ENCODE measurements around the gene PIK3C2G.
A peak's percentile ranks its signal among the peaks of the same experiment; 100 is the strongest.
"Not testable (repeated sequence)": the region's sequence is repeated elsewhere in the genome, so short reads cannot be mapped to it uniquely, and the experiment has no call there.

PIK3C2G gene, protein sequence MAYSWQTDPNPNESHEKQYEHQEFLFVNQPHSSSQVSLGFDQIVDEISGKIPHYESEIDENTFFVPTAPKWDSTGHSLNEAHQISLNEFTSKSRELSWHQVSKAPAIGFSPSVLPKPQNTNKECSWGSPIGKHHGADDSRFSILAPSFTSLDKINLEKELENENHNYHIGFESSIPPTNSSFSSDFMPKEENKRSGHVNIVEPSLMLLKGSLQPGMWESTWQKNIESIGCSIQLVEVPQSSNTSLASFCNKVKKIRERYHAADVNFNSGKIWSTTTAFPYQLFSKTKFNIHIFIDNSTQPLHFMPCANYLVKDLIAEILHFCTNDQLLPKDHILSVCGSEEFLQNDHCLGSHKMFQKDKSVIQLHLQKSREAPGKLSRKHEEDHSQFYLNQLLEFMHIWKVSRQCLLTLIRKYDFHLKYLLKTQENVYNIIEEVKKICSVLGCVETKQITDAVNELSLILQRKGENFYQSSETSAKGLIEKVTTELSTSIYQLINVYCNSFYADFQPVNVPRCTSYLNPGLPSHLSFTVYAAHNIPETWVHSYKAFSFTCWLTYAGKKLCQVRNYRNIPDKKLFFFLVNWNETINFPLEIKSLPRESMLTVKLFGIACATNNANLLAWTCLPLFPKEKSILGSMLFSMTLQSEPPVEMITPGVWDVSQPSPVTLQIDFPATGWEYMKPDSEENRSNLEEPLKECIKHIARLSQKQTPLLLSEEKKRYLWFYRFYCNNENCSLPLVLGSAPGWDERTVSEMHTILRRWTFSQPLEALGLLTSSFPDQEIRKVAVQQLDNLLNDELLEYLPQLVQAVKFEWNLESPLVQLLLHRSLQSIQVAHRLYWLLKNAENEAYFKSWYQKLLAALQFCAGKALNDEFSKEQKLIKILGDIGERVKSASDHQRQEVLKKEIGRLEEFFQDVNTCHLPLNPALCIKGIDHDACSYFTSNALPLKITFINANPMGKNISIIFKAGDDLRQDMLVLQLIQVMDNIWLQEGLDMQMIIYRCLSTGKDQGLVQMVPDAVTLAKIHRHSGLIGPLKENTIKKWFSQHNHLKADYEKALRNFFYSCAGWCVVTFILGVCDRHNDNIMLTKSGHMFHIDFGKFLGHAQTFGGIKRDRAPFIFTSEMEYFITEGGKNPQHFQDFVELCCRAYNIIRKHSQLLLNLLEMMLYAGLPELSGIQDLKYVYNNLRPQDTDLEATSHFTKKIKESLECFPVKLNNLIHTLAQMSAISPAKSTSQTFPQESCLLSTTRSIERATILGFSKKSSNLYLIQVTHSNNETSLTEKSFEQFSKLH (N-terminal part only)
- long read RNA-seq, donor 1, full-length matches to known transcripts = 1 of 1 reads
- long read RNA-seq, donor 1, partial matches to known transcripts = 0 of 1 reads
- long read RNA-seq, donor 1, other reads (novel, unspliced or antisense) = 0 of 1 reads
- long read RNA-seq, donor 2 = 0 reads
- long read RNA-seq, donor 3 = 0 reads
- long read RNA-seq, donor 4 = 0 reads
- long read RNA-seq, donor 5 = 0 reads
- long read RNA-seq, donor 6 = 0 reads
- long read RNA-seq, donor 7 = 0 reads
- long read RNA-seq, donor 8 = 0 reads

DNA sequence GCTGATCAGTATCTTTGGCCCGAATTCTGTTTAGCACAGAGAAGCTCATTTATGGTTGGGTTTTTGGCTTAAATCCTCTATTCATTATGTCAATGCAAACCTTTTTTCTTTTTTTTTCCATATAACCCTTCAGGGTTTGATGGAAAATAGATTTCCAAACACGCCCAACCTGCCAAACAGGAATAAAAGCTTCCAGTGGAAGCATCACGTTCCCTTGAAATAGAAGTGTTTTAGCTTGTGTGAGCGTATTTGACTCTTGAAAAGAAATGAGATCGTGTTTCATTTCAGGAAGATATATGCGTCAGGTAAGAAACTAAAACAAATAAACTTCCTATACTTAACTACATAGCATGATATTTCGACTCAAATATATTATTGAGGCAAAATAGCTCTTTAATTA, at the start of gene PIK3C2G:
Gene PIK3C2G, plus strand, starts transcription at position 246 of the 400 bp plus-strand sequence. CDS start 20,564 bp downstream, outside the sequence.
- no peak for DNase-seq

DNA sequence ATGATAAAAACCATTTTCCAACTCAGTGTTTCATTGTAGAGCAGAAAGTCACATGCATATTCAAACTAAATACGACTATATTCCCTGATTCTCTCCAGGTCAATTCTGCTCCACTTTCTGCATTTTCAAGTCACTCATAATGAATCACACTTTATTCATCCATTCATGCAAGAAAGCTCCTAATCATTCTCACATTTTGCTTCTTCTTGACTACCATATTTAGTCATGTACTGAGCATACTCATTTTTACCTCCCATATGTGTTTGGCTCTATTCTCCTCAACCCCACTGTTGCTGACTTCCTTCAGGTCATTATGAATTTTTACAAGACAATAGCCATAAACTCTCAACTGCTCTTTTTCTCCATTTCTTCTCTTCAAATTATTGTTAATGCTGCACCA, 43.4 kb upstream of the PIK3C2G start:
- no peak for DNase-seq

DNA sequence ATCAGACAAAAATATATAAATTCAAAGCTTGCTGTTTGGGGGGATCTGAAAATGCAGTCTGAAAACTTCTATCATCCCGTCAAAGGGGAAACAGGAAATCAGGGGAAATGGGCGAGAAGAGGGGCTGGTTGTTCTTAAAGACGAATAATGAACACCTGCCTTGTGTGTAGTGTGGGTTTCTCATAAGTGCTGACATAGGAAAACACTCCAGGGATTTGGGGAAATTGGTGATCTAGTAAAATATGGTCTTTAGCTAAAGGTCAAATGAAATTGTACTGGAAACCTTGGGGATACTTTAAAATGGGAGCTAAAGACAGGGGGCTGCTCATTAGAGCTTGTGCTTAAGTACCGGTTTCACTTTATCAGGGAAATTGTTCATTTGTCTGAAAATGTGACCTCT, 39.6 kb upstream of the PIK3C2G start:
- no peak for DNase-seq

DNA sequence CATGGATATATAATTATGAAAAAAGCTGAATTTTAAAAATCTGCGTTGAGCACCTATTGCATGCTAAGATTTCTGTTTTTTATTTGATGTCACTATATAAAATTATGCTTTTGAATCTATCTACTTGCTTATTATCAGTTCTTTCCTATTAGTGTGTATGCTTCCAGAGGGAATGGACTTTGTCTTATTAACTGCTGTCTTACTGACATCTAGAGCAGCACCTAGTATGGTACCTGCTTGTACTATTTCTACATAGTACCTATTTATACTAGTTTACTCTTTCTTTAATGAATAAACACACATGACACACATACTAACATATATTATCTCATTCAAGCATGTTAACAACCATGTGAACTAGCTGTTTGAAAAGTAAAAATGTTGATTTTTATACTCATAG, 38.6 kb upstream of the PIK3C2G start:
- DNase-seq = no peak

DNA sequence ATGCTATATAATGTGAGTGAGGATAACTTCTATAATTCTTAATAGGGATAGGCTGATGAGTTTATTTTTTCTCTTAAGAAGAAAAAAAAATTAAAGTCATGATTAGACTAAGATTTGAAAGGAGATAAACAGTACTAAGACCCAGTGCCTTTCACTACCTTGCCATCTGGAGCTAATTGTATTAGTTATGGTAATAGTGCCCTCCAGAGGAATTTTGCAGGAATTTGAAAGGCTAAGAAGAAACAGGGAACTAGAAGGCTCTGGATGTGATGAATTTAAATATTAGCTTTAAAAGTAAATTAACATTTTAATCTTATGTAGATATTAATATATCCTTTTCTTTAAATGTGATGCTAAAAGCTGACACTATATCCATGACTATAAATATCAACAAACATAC, 36.6 kb upstream of the PIK3C2G start:
- DNase-seq = peak; percentile 1

DNA sequence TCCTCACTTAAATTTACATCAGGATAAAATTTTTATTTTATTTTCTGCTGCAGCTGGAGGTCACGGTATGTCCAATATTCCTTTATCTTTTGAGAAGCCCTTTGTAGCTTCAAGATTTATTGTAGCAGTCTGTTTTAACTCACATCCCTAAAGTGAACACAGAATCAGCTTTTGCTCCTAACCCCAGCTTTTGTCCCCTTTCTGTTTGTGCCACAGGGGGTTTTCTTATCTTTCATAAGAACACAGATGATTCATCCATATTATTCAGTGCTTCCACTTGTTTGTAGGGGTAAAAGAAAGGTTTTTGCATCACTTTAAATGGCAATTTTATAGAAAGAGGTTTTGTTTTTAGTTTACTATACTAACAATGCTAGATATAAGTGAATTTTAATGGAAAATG, 21.8 kb upstream of the PIK3C2G start:
- no peak for DNase-seq

DNA sequence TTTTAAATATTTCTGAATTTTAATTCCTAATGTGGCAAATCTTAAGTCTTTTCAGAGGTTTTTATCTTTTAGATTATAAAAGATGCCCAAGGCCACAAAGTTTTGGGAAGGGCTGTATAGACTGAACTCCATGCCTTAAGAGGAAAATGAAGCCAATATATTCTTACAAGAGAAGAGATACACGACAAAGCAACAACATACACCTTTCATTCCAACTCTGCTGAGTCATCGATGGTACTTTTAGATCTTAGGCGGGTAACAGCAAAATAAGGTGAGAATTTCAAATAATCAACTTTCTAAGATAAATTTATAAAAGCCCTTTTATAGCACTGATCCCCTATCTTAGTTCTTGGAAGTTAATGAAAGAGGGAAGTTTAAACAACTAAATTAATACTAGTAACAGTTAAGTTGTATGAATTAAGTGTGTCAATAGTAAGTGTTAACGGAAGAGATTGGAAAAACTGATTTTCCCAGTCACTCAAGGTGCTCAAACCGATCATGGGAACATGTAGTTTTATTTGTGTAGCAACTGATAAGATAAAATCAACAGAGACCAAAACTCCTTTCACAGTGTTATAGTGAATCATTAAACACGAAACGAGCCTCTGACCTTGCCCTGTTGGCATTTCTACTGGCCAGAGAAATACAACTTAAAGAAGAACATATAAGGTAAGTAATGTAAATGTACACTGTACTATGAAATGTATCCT, 18.8 kb upstream of the PIK3C2G start:
- DNase-seq = no peak

DNA sequence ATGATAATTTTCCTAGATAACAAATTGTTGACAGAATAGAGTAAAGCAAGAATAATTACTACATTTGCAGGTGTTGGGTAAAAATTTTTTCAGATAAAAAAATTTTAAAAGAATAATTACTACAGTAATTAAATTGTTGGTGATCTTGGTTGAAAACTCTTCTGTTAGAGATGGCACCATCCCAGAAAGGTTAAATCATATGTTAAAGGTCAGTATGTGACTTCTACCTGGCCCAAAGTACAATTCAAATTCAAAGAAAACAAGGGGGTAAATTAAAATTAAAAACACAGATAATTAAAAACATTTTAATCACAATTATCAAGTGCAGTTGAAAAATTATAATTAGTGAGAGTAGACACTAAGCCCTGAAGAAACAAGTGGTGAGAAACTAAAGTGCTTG, 18.1 kb upstream of the PIK3C2G start:
- no peak for DNase-seq

DNA sequence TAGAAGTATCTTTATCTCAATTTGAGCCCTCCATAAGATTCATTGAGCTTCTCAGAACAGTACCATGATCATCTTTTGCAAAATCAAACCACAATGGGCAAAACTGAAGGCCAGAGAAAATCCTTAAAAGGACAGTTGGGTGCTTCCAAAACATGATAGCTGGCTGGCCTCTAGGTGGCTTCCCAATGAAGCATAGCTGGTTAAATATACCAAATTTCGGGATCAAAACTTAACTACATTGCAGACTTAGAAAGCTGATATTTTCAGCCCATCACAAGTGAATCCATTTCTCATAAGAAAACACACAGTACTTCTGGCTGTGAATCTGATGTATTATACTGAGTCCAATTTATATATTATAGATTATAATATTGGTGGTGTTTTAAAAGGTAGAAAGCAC, 15.3 kb upstream of the PIK3C2G start:
- no peak for DNase-seq

DNA sequence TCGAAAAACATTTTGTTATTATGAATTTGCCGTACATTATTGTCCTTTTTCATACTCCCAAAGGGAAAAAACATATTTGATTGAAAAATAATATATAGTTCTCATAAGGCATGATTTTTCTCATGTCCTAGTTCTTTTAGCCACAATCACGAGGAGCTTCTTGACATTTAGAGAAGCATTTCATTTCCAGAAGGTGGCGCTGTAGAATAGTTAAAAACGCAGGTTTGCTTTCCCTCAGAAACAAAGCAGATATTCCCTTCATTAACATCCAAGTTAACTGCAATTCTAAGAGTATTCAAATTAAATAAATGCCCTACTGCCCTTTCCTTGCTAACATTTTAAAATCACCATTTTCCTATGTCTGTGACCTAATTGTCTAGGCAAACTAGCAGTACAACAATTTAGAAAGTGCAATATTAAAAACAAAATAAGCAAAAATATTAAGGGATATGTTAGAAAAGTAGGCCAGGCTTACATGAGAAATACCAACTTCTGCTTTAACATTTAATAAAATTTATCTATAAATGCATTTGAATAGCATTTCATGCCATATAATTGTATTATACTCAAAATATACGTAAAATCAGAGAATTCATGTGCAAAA, 10.9 kb upstream of the PIK3C2G start:
- DNase-seq = peak; percentile 34

DNA sequence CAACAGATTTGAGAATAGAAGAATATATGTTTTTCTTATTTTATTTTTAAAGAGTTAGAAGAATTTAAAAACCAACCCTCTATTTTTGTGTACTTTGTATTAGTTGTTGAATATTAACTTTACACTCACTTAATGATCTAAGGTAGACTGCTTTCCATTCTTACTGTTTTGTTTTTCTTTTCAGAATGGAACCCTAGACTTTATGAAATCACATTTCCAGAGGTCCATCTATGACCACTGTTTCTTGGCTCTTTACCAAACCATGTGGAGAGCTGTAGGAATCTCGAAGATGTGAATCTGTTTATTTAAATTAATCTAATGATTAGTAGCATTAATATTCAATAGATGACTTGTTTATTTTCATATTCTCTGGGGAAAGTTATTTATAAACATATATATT, 7.2 kb upstream of the PIK3C2G start:
- no peak for DNase-seq

DNA sequence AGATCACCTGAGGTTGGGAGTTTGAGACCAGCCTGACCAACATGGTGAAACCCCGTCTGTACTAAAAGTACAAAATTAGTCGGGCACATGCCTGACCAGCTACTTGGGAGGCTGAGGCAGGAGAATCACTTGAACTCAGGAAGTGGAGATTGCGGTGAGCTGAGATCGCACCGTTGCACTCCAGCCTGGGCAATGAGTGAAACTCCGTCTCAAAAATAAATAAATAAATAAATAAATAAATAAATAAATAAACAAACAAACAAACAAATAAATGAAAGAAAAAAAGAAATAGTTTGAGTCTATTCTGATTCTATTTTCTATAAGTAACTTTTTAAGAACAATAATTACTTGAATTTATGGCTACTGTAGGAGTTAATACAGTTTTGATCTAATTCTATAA, 6.3 kb upstream of the PIK3C2G start:
- DNase-seq = not testable (repeated sequence)

DNA sequence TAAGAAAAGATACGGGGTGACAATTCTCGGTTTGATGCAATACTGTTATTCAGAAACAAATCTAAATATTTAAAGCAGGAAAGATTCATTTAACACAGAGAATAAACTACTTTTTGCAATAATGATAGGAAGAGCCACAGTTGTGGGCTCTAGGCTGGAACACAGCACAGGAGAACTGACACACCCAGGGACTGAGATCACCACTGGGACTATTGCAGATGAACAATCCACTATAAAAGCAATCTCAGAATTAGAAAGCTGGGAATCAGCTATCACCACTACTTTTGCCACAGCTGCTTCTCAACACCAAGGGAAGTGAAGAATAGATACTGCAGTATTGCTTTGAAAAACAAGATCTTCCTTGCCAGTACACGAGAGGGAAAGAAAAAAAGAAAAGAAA, 4.1 kb upstream of the PIK3C2G start:
- no peak for DNase-seq

DNA sequence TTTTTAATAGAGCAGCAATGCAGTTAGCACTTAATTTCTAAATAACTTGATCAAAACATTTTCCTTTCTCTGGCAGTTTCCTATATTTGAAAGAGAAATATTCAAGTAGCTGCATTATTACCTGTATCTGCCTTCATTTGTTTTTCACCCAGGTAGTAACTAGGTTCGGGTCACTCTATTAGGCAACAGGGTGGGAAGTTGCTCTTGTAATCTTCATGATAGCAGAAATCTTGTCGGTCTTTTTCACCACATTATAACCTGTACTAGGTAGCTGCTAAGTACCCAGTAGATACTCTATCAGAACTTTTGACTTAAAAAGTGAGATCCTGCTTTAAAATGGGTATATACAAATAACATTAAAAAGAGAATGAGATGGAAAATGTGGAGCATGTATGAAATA, 2.4 kb upstream of the PIK3C2G start:
- no peak for DNase-seq

DNA sequence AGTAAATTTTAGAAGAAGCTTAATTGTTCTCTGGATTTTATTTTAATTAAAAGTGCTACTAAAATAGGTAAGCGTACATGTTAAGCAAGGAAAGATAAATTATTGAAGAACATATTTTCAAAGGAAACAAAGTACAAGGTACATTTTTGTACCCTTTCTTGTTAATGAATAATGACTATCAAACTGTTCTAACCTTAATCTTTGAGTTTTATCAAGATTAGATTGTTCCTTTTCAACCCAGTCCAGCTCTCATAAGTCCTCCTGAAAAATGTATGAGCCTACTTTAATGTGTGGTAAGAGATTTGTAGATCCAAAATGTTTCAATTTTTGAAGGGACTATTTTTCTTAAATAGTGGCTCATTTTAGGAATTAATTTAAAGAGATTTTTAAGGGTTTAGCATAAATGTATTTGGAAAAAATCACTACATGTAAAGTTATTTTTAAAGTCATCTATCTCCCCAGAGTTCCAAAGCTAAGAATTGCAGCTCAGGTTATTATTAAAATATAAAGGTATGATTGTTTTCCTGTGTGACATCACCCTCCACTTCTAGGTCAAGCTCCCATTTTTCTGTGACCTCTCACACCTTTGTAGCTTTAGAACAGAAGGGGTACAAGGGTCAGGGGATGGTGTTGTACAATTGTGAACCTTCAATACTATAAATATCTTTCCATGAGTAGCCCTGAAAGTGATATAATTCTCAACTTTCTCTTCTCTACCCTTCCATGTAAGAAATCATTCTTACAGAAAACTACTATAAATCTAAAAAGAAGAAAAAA, 1.2 kb upstream of the PIK3C2G start:
- DNase-seq = no peak

DNA sequence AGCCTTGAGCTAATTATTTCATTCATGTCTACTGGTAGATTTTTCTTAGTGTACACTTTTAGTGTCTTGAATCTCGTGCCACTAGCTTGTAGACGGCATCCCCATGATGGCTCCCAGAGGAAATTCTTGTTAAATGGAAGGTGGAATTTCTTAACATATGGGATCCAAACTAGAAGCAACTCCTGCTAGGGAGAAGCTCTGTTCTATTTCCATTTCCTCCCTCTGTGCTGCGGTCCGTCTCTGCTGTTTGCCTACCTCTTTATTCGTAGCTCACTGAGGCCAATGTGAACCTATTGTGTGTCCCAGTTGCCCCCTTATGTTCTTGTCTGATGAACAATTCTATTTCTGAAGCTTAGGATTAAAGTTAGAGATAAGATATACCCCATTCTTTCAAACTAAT, 588 bp downstream of the PIK3C2G start:
- no peak for DNase-seq

DNA sequence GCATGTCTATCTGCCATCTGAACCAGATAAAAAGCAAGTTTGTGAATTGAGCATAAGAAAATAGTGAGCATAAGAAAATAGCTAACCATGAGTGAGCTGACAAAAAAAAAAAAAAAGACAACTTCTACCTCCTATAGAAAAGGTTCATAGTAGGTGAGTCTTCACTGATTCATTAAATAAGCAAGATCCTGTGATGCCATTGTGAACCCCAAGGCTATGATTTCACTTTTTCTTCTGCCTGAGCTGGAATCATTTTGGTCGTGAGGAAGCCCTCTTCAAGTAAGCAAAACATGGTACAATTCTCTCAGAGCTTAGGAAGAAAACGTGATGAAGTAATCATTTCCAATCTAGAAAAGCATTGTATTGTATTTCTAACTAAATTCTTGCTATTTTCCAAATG, 1.2 kb downstream of the PIK3C2G start:
- DNase-seq = no peak

DNA sequence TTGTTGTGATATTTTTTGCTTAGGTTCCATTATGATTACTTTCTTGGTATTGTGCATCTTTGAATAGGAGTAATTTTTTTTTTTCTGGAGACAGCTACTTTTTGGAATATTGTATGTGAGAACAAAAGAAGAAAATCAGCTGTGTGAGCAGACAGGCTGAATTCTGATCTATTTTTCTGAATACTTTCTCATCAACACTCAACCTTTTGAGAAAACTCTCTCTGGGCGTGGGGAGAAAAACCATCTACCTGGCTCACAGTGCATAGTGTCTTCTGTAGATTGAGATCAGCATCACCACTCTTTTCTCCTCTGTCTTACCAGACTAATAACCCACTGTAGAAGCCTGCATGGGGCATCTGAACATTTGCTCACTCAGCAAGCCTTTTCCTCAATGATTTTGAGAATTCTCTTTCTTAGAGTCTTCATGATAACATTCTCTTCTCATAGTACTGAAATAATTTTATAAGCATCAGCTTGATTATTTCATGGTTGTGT, 3.3 kb downstream of the PIK3C2G start:
- DNase-seq = no peak

DNA sequence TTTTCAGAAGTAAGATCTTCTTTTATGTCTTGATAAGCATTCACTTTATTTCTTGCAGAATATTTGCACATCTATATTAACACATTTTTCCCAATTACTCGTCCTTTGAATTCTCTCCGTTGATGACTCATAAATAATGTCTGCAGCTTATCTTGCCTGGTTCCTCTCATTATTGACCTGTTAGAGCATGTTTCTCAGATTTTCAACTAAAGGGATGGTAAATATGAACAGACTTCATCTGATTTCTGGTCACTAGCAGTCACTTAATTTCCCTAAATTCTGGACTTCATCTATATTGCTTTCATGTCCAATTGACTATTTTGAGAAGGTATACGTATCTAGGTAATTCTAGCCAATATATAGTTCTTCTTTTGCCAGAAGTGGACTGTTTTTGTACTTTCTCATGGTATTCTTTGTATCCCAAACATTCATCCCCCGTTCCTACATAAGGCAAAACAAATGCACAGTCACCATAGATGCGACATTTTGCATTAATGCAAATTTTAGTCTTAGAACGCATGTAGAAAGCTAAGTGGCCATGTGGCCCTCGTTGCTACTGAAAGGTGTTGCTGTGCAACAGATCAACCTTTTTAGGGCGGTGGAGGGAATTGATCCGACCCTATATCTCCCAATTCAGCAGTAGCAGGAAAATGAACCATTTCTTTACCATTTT, 6.2 kb downstream of the PIK3C2G start:
- DNase-seq = no peak
